Measurements from ENCODE around the gene AKNAD1. TPM values are rescaled to one million over a fixed set of nuclear protein-coding genes. Genes with fewer than 3 reads are reported as not detected.

Gene AKNAD1
- total RNA-seq, 4 donors from 2014 or later = 0.27 to 2.5 (median 1.1) TPM

- Histone ChIP-seq H3K4me3 (no peak overlapping the region), H3K4me1 (peaks cover 0 to 11% (median 0%) of the 10 kb centered on the region in 3 donors), H3K27me3 (no peaks in the 10 kb centered on the region), H3K27ac (peak overlapping the region in 1 of 4 donors; percentile 10), H3K9me3 (no peaks in the 10 kb centered on the region), H3K36me3 (peaks cover 0 to 69% of the 10 kb centered on the region in 2 donors)
- no peak for TF ChIP-seq CTCF (IDR thresholded peaks at IDR 0.05)
- 69 to 77% methylated on average over 3 to 4 of the region's 4 CpGs for WGBS, 2 donors (ENCODE audit: low coverage in 1 of 2)
- ATAC-seq = no peak
Observed at GRCh38 chr1:108808438-108808837, 48.5 kb downstream of the AKNAD1 start.

GRCh38 chr1:108803548-108803947, 53.3 kb downstream of the AKNAD1 start:
- no peak overlapping the region for H3K27ac ChIP-seq
- H3K4me3 ChIP-seq = no peak overlapping the region
- TF ChIP-seq POLR2AphosphoS5 (IDR thresholded peaks at IDR 0.05) (no peak), CTCF (IDR thresholded peaks at IDR 0.05) (no peak), EP300 (IDR thresholded peaks at IDR 0.05) (no peak), POLR2A (IDR thresholded peaks at IDR 0.05) (no peak)
- no peaks in the 10 kb centered on the region for H3K27me3 ChIP-seq
- no peak for ATAC-seq
- H3K36me3 ChIP-seq = peaks cover 0 to 95% of the 10 kb centered on the region in 2 donors
- no peaks in the 10 kb centered on the region for H3K9me3 ChIP-seq
- 93 to 98% methylated on average over 7 to 11 of the region's 11 CpGs for WGBS, 2 donors (ENCODE audit: low coverage in 1 of 2)
- peaks cover 0 to 6% (median 0%) of the 10 kb centered on the region in 3 donors for H3K4me1 ChIP-seq

GRCh38 chr1:108801101-108801500, 55.8 kb downstream of the AKNAD1 start:
- Histone ChIP-seq H3K27me3 (no peaks in the 10 kb centered on the region), H3K27ac (no peak overlapping the region), H3K4me1 (no peaks in the 10 kb centered on the region), H3K4me3 (no peak overlapping the region), H3K36me3 (peaks cover 0 to 93% of the 10 kb centered on the region in 2 donors), H3K9me3 (no peaks in the 10 kb centered on the region)
- no peak for ATAC-seq
- TF ChIP-seq POLR2A (IDR thresholded peaks at IDR 0.05) (no peak), EP300 (IDR thresholded peaks at IDR 0.05) (no peak)

DNA sequence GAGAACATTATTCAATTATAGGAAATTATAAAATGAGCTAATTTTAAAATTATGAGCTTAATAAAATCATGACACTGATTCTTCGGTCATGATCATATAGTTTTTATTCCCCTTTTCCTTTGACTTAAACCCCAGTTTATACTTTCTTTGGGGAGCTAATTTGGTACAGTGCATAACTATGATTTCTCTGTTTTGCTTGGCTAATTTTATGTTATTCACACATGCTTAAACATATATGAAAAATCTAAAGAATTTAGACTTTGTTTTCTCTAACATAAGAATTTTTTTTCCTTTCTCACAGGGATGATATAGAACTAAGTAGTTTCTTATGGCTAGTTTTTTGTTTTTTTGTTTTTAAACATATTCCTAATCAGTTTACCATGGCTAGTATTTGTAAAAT, 57.9 kb downstream of the AKNAD1 start:
- TF ChIP-seq CTCF (IDR thresholded peaks at IDR 0.05) = no peak
- no peak for TF ChIP-seq POLR2A (IDR thresholded peaks at IDR 0.05)
- no peak for TF ChIP-seq POLR2AphosphoS5 (IDR thresholded peaks at IDR 0.05)
- TF ChIP-seq EP300 (IDR thresholded peaks at IDR 0.05) = no peak
- H3K36me3 ChIP-seq = peaks cover 0 to 96% of the 10 kb centered on the region in 2 donors
- 67 to 88% methylated on average over 1 of the region's 1 CpG for WGBS, 2 donors (ENCODE audit: low coverage in 1 of 2)
- no peak for ATAC-seq
- no peak overlapping the region for H3K4me3 ChIP-seq
- no peaks in the 10 kb centered on the region for H3K27me3 ChIP-seq
- H3K4me1 ChIP-seq = no peaks in the 10 kb centered on the region
- no peaks in the 10 kb centered on the region for H3K9me3 ChIP-seq
- no peak overlapping the region for H3K27ac ChIP-seq

- peaks cover 0 to 13% (median 0%) of the 10 kb centered on the region in 3 donors for H3K9me3 ChIP-seq
- H3K27me3 ChIP-seq = no peaks in the 10 kb centered on the region
- H3K4me3 ChIP-seq = no peak overlapping the region
- H3K4me1 ChIP-seq = no peaks in the 10 kb centered on the region
- no peak for TF ChIP-seq POLR2AphosphoS5 (IDR thresholded peaks at IDR 0.05)
- TF ChIP-seq POLR2A (IDR thresholded peaks at IDR 0.05) = no peak
- 89 to 100% methylated on average over 2 of the region's 2 CpGs for WGBS, 2 donors (ENCODE audit: low coverage in 1 of 2)
- ATAC-seq = no peak
- H3K36me3 ChIP-seq = peaks cover 0 to 77% of the 10 kb centered on the region in 2 donors
- no peak overlapping the region for H3K27ac ChIP-seq
Observed at GRCh38 chr1:108792420-108792819, 64.5 kb downstream of the AKNAD1 start.

DNA sequence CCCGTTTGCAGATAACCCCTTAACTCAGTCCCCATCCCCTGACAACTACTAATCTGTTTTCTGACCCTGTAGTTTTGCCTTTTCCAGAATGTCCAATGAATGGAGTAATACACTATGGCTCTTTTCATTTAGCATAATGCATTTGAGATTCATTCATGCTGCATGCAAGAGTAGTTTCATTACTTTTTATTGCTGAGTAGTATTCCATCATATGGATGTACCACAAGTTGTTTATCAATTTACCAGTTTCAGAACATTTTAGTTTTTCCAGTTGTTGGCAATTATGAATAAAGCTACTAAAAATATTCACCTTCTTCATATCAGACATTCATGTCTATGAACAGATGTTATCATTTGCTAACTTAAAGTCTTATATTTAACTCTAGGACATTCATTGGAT, 65.1 kb downstream of the AKNAD1 start:
- no peak overlapping the region for H3K4me3 ChIP-seq
- WGBS, 2 donors (ENCODE audit: low coverage in 1 of 2) = 100% methylated on average over 1 of the region's 1 CpG
- H3K36me3 ChIP-seq = peaks cover 0 to 76% of the 10 kb centered on the region in 2 donors
- peaks cover 0 to 13% (median 0%) of the 10 kb centered on the region in 3 donors for H3K9me3 ChIP-seq
- no peaks in the 10 kb centered on the region for H3K4me1 ChIP-seq
- TF ChIP-seq POLR2AphosphoS5 (IDR thresholded peaks at IDR 0.05) (no peak), POLR2A (IDR thresholded peaks at IDR 0.05) (no peak), CTCF (IDR thresholded peaks at IDR 0.05) (no peak), EP300 (IDR thresholded peaks at IDR 0.05) (no peak)
- H3K27ac ChIP-seq = no peak overlapping the region
- no peak for ATAC-seq
- no peaks in the 10 kb centered on the region for H3K27me3 ChIP-seq
